ENCODE measurements around the gene SLC49A4. TPM values are rescaled to one million over a fixed set of nuclear protein-coding genes. Genes with fewer than 3 reads are reported as not detected.

Gene SLC49A4
- polyA plus RNA-seq, 3 donors: 12.9 to 19.0 (median 18.6) TPM

DNA sequence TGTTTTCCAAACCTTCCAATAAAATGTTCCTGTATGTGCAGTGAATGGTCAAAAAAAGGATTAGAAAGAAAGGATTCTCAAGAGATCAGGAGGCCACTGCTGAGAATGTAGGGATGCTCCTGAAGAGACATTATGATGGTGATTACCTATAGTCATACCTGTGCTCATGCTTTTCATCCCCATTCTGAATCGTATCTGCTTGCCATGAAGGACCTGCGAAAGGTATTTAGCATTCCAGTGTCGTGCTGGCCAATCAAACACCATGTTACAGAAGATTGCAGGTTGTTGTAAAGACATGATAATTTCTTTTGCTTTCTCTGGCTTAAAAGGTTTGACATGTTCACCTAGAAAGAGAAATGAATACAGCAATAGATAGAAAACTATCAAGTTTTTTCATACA, 17.3 kb upstream of the SLC49A4 start:
- Histone ChIP-seq H3K79me2 (ENCODE audit: insufficient read depth, low read length) (peaks cover 20% of the 10 kb centered on the region), H3K27ac (ENCODE audit: low read depth in 1 of 2, low read length in 2 of 2) (no peak overlapping the region), H4K20me1 (ENCODE audit: insufficient read depth, low read length) (no peaks in the 10 kb centered on the region), H3K36me3 (replicated peaks in 1 of 2; ENCODE audit: control insufficient read depth in 1 of 2, insufficient read depth in 2 of 2, low read length in 2 of 2) (peaks cover 0 to 23% of the 10 kb centered on the region in 2 donors), H3K4me3 (replicated peaks in 1 of 3; ENCODE audit: low read depth in 2 of 3, low read length in 3 of 3) (no peak overlapping the region), H3K9me3 (replicated peaks in 1 of 2; ENCODE audit: control insufficient read depth in 1 of 2, insufficient read depth in 1 of 2, low read length in 2 of 2) (no peaks in the 10 kb centered on the region), H3K4me1 (ENCODE audit: control insufficient read depth in 1 of 2, insufficient read depth in 2 of 2, low read length in 2 of 2) (peaks cover 21 to 37% of the 10 kb centered on the region in 2 donors), H3K4me2 (replicated peaks; ENCODE audit: extremely low read depth, low read length, poor library complexity, severe bottlenecking) (no peak overlapping the region), H2AFZ (ENCODE audit: insufficient read depth, low read depth, low read length, poor library complexity, severe bottlenecking) (no peak overlapping the region), H3K27me3 (ENCODE audit: control insufficient read depth in 2 of 2, insufficient read depth in 2 of 2, low read length in 2 of 2) (no peaks in the 10 kb centered on the region), H3K9ac (ENCODE audit: insufficient read depth, low read length, poor library complexity, severe bottlenecking) (no peak overlapping the region)
- DNase-seq: no peak
- Mint-ChIP-seq H3K4me3 (no peak overlapping the region), H3K4me1 (peaks cover 23% of the 10 kb centered on the region), H3K27me3 (ENCODE audit: low read depth in 3 of 3) (no peaks in the 10 kb centered on the region), H3K27ac (no peak overlapping the region), H3K9me3 (peaks cover 0 to 5% (median 0%) of the 10 kb centered on the region in 7 donors), H3K36me3 (peaks cover 12 to 31% of the 10 kb centered on the region in 2 donors)
- intact Hi-C loops (cut with micrococcal nuclease): no loop called here
- TF ChIP-seq, protein P1, sequence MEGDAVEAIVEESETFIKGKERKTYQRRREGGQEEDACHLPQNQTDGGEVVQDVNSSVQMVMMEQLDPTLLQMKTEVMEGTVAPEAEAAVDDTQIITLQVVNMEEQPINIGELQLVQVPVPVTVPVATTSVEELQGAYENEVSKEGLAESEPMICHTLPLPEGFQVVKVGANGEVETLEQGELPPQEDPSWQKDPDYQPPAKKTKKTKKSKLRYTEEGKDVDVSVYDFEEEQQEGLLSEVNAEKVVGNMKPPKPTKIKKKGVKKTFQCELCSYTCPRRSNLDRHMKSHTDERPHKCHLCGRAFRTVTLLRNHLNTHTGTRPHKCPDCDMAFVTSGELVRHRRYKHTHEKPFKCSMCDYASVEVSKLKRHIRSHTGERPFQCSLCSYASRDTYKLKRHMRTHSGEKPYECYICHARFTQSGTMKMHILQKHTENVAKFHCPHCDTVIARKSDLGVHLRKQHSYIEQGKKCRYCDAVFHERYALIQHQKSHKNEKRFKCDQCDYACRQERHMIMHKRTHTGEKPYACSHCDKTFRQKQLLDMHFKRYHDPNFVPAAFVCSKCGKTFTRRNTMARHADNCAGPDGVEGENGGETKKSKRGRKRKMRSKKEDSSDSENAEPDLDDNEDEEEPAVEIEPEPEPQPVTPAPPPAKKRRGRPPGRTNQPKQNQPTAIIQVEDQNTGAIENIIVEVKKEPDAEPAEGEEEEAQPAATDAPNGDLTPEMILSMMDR (IDR thresholded peaks at IDR 0.05): no peak
- WGBS (ENCODE audit: insufficient coverage): 100% methylated on average over 1 of the region's 3 CpGs

DNA sequence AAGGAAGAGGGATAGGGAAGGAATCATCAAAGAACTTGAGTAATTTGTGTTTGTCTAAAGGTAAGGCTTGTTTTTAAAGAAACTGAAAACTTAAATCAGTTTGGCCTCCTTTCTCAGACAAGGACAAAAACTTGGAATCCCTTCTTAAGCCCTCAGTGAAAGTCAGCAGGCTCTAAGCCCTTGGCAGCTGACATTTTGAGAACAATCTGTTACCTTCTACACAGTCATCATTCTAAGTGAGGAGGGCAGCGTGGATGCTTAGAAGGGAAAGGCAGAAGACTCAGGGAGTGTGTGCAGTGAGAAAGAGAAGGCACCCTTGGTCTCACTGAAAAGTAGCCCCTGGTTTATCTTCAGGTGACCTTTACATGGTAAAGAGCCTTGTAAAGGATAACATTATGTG, 12.1 kb upstream of the SLC49A4 start:
- Histone ChIP-seq H4K20me1 (ENCODE audit: insufficient read depth, low read length) (no peaks in the 10 kb centered on the region), H3K9ac (ENCODE audit: insufficient read depth, low read length, poor library complexity, severe bottlenecking) (no peak overlapping the region), H3K27me3 (ENCODE audit: control insufficient read depth in 2 of 2, insufficient read depth in 2 of 2, low read length in 2 of 2) (no peaks in the 10 kb centered on the region), H2AFZ (ENCODE audit: insufficient read depth, low read depth, low read length, poor library complexity, severe bottlenecking) (no peak overlapping the region), H3K9me3 (replicated peaks in 1 of 2; ENCODE audit: control insufficient read depth in 1 of 2, insufficient read depth in 1 of 2, low read length in 2 of 2) (no peaks in the 10 kb centered on the region), H3K36me3 (replicated peaks in 1 of 2; ENCODE audit: control insufficient read depth in 1 of 2, insufficient read depth in 2 of 2, low read length in 2 of 2) (peaks cover 16 to 31% of the 10 kb centered on the region in 2 donors), H3K4me3 (replicated peaks in 1 of 3; ENCODE audit: low read depth in 2 of 3, low read length in 3 of 3) (no peak overlapping the region), H3K27ac (ENCODE audit: low read depth in 1 of 2, low read length in 2 of 2) (no peak overlapping the region), H3K4me2 (replicated peaks; ENCODE audit: extremely low read depth, low read length, poor library complexity, severe bottlenecking) (no peak overlapping the region), H3K79me2 (ENCODE audit: insufficient read depth, low read length) (peaks cover 46% of the 10 kb centered on the region), H3K4me1 (ENCODE audit: control insufficient read depth in 1 of 2, insufficient read depth in 2 of 2, low read length in 2 of 2) (peaks cover under 1 to 2% of the 10 kb centered on the region in 2 donors)
- H3K27me3 Mint-ChIP-seq (ENCODE audit: low read depth in 3 of 3): no peaks in the 10 kb centered on the region
- peaks cover 27 to 30% of the 10 kb centered on the region in 2 donors for H3K36me3 Mint-ChIP-seq
- no peak for DNase-seq
- no peak overlapping the region for H3K27ac Mint-ChIP-seq
- TF ChIP-seq, protein P1 (IDR thresholded peaks at IDR 0.05): no peak
- WGBS (ENCODE audit: insufficient coverage): no CpG with 5 or more reads among the region's 1 CpG
- peaks cover 0 to 5% (median 0%) of the 10 kb centered on the region in 7 donors for H3K9me3 Mint-ChIP-seq
- H3K4me3 Mint-ChIP-seq: no peak overlapping the region
- peaks cover 6% of the 10 kb centered on the region for H3K4me1 Mint-ChIP-seq
- intact Hi-C loops (cut with micrococcal nuclease): no loop called here
